ENCODE data around the gene ARPC1B. TPM values are rescaled to one million over a fixed set of nuclear protein-coding genes. Genes with fewer than 3 reads are reported as not detected.
"Not testable (repeated sequence)": the region's sequence is repeated elsewhere in the genome, so short reads cannot be mapped to it uniquely, and the experiment has no call there.

The ARPC1B gene
- total and polyA plus RNA-seq, 7 donors = 70.3 to 390 (median 136) TPM

GRCh38 chr7:99373091-99374066 lies 1.2 kb upstream of the ARPC1B start:
- TF ChIP-seq POLR2A (IDR thresholded peaks at IDR 0.05) (no peak), EP300 (IDR thresholded peaks at IDR 0.05) (no peak), POLR2AphosphoS5 (IDR thresholded peaks at IDR 0.05) (no peak), CTCF (IDR thresholded peaks at IDR 0.05) (no peak)
- intact Hi-C loops (cut with DNase I) = loop anchor here (1.0 kb wide), 1 partner anchor 35 kb away; the partner anchor contains the start of genes BUD31 and PDAP1
- 73 to 87% methylated on average over 41 of the region's 41 CpGs for WGBS, 2 donors
- H3K4me1 ChIP-seq = peaks cover 0 to 31% (median 22%) of the 10 kb centered on the region in 4 donors
- no peaks in the 10 kb centered on the region for H3K36me3 ChIP-seq
- peak overlapping the region in 3 of 4 donors; percentile 74 to 100 (median 82) for H3K4me3 ChIP-seq
- peak; percentile 55 for DNase-seq
- no peaks in the 10 kb centered on the region for H3K9me3 ChIP-seq
- no peaks in the 10 kb centered on the region for H3K27me3 ChIP-seq
- H3K27ac ChIP-seq = peak overlapping the region; percentile 82 to 89 (median 85)

- H3K36me3 ChIP-seq = no peaks in the 10 kb centered on the region
- H3K27ac ChIP-seq = peak overlapping the region; percentile 82 to 89 (median 85)
- 1 to 4% methylated on average over 58 of the region's 58 CpGs for WGBS, 2 donors
- no peaks in the 10 kb centered on the region for H3K9me3 ChIP-seq
- peaks cover 0 to 42% (median 37%) of the 10 kb centered on the region in 4 donors for H3K4me1 ChIP-seq
- peak overlapping the region; percentile 74 to 100 (median 80) for H3K4me3 ChIP-seq
- TF ChIP-seq EP300 (IDR thresholded peaks at IDR 0.05) (peak in 1 of 4 donors; percentile 44), POLR2AphosphoS5 (IDR thresholded peaks at IDR 0.05) (peak in 3 of 4 donors; percentile 58 to 78 (median 72)), POLR2A (IDR thresholded peaks at IDR 0.05) (no peak)
- intact Hi-C loops (cut with DNase I) = no loop called here
- DNase-seq = peak; percentile 88
- H3K27me3 ChIP-seq = no peaks in the 10 kb centered on the region
Measured at GRCh38 chr7:99375070-99375807, 709 bp downstream of the ARPC1B start.

DNA sequence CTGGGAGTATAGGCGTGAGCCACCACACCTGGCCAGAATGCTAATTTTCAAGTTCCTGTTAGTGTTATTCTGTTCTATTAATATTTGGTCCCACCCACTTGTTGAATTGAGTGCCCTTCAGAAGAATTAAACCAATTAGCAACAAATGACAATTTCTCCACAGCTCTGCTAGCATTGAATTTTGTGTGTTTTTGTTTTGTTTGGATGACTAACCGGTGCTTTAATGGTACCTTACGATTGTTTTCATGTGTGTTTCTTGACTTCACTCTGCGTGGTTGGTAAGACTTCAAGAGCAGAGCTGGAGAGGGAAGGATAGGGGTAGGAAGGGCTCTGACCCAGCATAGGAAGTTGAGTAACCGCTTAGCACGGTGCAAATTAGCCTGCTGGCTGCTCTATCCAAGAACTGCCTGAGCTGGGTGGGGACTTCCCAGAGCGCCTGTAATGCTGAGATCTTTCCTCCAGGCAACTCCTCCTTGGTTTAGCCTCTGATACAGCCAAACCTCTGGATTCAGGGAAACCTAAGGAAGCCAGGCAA lies 4.6 kb downstream of the ARPC1B start:
- intact Hi-C loops (cut with DNase I) = no loop called here
- Histone ChIP-seq H3K9me3 (no peaks in the 10 kb centered on the region), H3K27ac (peak overlapping the region; percentile 78 to 85 (median 84)), H3K27me3 (no peaks in the 10 kb centered on the region), H3K36me3 (no peaks in the 10 kb centered on the region), H3K4me3 (peak overlapping the region in 2 of 4 donors; percentile 9 to 21), H3K4me1 (peaks cover 0 to 49% (median 42%) of the 10 kb centered on the region in 4 donors)
- DNase-seq = peak; percentile 90
- WGBS, 2 donors = 28 to 56% methylated on average over 7 of the region's 7 CpGs
- TF ChIP-seq POLR2A (IDR thresholded peaks at IDR 0.05) (no peak), EP300 (IDR thresholded peaks at IDR 0.05) (no peak), POLR2AphosphoS5 (IDR thresholded peaks at IDR 0.05) (peak in 3 of 4 donors; percentile 19 to 57 (median 35)), CTCF (IDR thresholded peaks at IDR 0.05) (no peak)

- H3K27me3 ChIP-seq; DNase-seq; H3K9me3 ChIP-seq; intact Hi-C loops (cut with DNase I); H3K36me3 ChIP-seq: not testable (repeated sequence)
- 57 to 82% methylated on average over 7 of the region's 7 CpGs for WGBS, 2 donors
- Histone ChIP-seq H3K4me1 (peaks cover 0 to 44% (median 39%) of the 10 kb centered on the region in 4 donors), H3K27ac (peak overlapping the region; percentile 78 to 85 (median 84)), H3K4me3 (peak overlapping the region in 2 of 4 donors; percentile 9 to 21)
Measured at GRCh38 chr7:99379693-99380031, 5.1 kb downstream of the ARPC1B start.

GRCh38 chr7:99380032-99380822 lies 5.7 kb downstream of the ARPC1B start:
- H3K4me1 ChIP-seq = peaks cover 0 to 43% (median 38%) of the 10 kb centered on the region in 4 donors
- intact Hi-C loops (cut with DNase I) = no loop called here
- H3K27ac ChIP-seq = peak overlapping the region; percentile 78 to 85 (median 84)
- DNase-seq = no peak
- peak in 1 of 4 donors; percentile 6 for TF ChIP-seq POLR2AphosphoS5 (IDR thresholded peaks at IDR 0.05)
- no peak for TF ChIP-seq POLR2A (IDR thresholded peaks at IDR 0.05)
- H3K36me3 ChIP-seq = no peaks in the 10 kb centered on the region
- no peaks in the 10 kb centered on the region for H3K9me3 ChIP-seq
- H3K4me3 ChIP-seq = peak overlapping the region in 2 of 4 donors; percentile 9 to 21
- WGBS, 2 donors = 38 to 74% methylated on average over 12 of the region's 12 CpGs
- H3K27me3 ChIP-seq = no peaks in the 10 kb centered on the region
